ENCODE measurements around the gene EGFR.

EGFR gene

DNA sequence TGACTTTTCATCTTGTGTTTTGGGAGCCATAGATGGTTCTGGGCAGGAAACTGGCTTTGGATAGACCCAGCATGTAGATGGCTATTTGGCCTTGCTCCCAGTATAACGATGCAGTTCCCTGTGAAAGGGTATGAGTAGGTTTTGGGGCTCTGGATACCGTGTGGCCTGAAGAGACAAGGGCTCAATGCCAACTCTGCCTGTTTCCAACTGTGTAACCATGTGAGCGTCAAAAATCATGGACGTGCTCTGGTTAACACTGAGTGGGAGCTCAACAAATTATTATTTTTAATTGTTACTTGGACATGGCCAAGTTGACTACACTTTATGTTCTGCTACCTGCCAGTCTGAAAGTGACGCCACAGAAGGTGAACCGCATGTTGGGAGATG, 41.8 kb downstream of the EGFR start:
- H3K9me3 ChIP-seq = no peaks in the 10 kb centered on the region; the same call in 1 of the 2 replicates
- H3K4me3 ChIP-seq (ENCODE audit: low read depth, low read length) = no peak overlapping the region
- TF ChIP-seq, protein P1, sequence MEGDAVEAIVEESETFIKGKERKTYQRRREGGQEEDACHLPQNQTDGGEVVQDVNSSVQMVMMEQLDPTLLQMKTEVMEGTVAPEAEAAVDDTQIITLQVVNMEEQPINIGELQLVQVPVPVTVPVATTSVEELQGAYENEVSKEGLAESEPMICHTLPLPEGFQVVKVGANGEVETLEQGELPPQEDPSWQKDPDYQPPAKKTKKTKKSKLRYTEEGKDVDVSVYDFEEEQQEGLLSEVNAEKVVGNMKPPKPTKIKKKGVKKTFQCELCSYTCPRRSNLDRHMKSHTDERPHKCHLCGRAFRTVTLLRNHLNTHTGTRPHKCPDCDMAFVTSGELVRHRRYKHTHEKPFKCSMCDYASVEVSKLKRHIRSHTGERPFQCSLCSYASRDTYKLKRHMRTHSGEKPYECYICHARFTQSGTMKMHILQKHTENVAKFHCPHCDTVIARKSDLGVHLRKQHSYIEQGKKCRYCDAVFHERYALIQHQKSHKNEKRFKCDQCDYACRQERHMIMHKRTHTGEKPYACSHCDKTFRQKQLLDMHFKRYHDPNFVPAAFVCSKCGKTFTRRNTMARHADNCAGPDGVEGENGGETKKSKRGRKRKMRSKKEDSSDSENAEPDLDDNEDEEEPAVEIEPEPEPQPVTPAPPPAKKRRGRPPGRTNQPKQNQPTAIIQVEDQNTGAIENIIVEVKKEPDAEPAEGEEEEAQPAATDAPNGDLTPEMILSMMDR (IDR thresholded peaks at IDR 0.05; ENCODE audit: low read depth, low read length) = no peak
- H3K4me1 ChIP-seq = peaks cover 60% of the 10 kb centered on the region
- peaks cover 39% of the 10 kb centered on the region for H3K36me3 ChIP-seq
- no peak for DNase-seq
- no peaks in the 10 kb centered on the region for H3K27me3 ChIP-seq

DNA sequence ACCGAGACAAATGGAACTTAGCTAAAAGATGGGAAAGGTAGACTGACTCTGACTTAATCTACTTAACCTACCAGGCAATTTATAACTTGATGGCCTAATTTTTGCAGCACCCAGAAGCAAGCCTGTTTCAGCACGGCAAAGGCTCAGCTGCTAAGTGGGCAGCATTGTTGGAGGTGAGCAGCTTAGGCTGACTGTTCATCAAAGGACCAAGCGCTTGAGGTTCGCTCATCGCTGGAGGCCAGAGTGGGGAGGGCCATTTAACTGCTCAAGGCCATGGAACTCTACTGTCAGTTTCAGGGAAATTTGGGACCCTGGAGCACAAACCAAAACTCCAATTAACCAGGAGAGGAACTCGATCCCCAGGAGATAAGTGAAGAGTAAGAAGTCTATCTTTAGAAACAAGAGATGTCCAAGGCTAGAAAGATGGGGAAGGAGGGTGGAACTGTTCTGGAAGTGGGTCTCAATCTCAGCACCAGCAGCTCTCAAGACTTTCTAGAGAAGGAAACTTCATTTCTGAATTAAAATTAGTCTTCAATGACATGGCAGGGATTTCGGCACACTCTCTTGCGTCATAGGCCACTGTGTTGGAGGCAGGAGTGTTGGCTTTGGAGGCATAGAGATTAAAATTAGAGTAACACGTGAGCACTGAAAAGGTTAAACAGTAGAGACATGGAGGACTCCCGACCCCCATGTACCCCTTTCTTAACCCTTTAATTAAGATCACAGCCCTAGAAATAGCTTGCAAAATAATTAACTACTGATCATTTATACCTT, 43.1 kb downstream of the EGFR start:
- DNase-seq = no peak
- peaks cover 63% of the 10 kb centered on the region for H3K4me1 ChIP-seq

DNA sequence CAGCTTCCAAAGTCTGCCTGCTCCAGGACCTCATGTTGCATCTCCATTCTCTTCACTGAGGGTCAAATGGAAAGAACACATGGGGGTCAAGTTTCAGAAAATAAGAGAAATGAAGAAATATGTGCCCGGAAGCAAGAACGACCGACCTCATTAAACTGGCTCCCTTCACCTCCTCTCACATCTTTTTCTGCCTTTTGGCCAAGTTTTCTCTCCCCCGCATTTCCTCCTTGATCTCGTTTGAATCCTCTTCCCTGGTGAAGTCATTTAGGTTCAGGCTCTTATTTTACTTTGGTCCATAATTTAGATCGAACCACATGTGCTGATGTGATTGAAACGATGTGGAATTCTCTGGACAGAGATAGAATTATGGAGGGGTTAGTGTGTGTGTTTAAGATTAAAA, 44.2 kb downstream of the EGFR start:
- Histone ChIP-seq H3K27me3 (no peaks in the 10 kb centered on the region), H3K36me3 (peaks cover 41% of the 10 kb centered on the region), H3K4me3 (ENCODE audit: low read depth, low read length) (no peak overlapping the region), H3K9me3 (no peaks in the 10 kb centered on the region), H3K4me1 (peaks cover 67% of the 10 kb centered on the region)
- DNase-seq = no peak
- TF ChIP-seq, protein P1 (IDR thresholded peaks at IDR 0.05; ENCODE audit: low read depth, low read length) = no peak

More for the DNA sequence above, 43.1 kb downstream of the EGFR start:
- no peaks in the 10 kb centered on the region for H3K27me3 ChIP-seq
- H3K9me3 ChIP-seq = no peaks in the 10 kb centered on the region
- peaks cover 42% of the 10 kb centered on the region for H3K36me3 ChIP-seq
- no peak overlapping the region for H3K4me3 ChIP-seq (ENCODE audit: low read depth, low read length)
- TF ChIP-seq, protein P1 (IDR thresholded peaks at IDR 0.05; ENCODE audit: low read depth, low read length) = no peak

- Histone ChIP-seq H3K36me3 (peaks cover 46% of the 10 kb centered on the region), H3K4me1 (peaks cover 67% of the 10 kb centered on the region)
- TF ChIP-seq, protein P1 (IDR thresholded peaks at IDR 0.05; ENCODE audit: low read depth, low read length) = no peak
Measured at GRCh38 chr7:55063633-55064032, 44.8 kb downstream of the EGFR start.

GRCh38 chr7:55065079-55065478, 46.3 kb downstream of the EGFR start:
- Histone ChIP-seq H3K4me3 (ENCODE audit: low read depth, low read length) (no peak overlapping the region), H3K4me1 (peaks cover 54% of the 10 kb centered on the region), H3K36me3 (peaks cover 59% of the 10 kb centered on the region), H3K27me3 (no peaks in the 10 kb centered on the region), H3K9me3 (no peaks in the 10 kb centered on the region)
- DNase-seq = peak; percentile 47
- TF ChIP-seq, protein P1 (IDR thresholded peaks at IDR 0.05; ENCODE audit: low read depth, low read length) = no peak

More at GRCh38 chr7:55063633-55064032, 44.8 kb downstream of the EGFR start:
- DNase-seq = no peak
- H3K4me3 ChIP-seq (ENCODE audit: low read depth, low read length) = no peak overlapping the region
- H3K27me3 ChIP-seq = no peaks in the 10 kb centered on the region
- no peaks in the 10 kb centered on the region for H3K9me3 ChIP-seq

DNA sequence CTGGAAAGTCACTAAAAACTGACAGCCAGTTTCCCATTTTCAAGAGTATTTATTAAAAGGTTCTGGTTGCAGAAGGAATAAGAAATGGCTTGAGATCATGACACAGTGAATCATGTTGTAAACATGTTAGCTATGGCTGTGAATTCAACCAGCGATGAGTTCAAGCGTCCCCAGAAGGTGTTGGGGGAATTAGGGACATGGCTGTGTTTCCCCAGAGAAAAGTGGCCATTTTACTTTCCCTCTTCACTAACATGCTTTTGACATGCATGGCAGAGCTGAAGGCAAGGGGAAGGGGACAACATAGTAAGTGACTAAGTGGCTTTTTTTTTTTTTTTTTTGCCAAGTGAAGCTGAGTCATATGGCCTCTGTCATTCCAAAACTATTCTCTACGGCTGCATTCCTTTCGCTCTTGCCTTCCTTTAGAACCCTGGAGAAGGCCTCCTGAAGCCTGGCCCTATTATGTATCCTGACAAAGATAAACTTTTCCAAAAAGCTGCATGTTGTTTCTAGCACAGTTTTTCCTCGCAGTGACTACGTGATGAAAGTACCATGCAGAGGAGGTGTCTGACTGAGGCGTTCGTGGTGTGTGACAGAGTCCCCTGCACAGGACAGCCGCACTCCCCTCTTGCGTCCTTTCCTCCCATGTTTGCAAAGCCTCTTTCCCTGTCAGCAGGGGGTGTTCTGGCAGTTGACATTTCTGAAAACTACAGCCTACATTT, 46.9 kb downstream of the EGFR start:
- TF ChIP-seq, protein P1 (IDR thresholded peaks at IDR 0.05; ENCODE audit: low read depth, low read length) = no peak
- H3K4me1 ChIP-seq = peaks cover 48% of the 10 kb centered on the region
- H3K9me3 ChIP-seq = no peaks in the 10 kb centered on the region
- H3K36me3 ChIP-seq = peaks cover 65% of the 10 kb centered on the region
- no peak overlapping the region for H3K4me3 ChIP-seq (ENCODE audit: low read depth, low read length)
- DNase-seq = no peak
- H3K27me3 ChIP-seq = no peaks in the 10 kb centered on the region
